Measurements from ENCODE around the gene WBP2. TPM values are rescaled to one million over a fixed set of nuclear protein-coding genes. Genes with fewer than 3 reads are reported as not detected.

Gene WBP2
- total RNA-seq, 3 donors from 2014 or later: 44.9 to 63.2 (median 62.9) TPM

DNA sequence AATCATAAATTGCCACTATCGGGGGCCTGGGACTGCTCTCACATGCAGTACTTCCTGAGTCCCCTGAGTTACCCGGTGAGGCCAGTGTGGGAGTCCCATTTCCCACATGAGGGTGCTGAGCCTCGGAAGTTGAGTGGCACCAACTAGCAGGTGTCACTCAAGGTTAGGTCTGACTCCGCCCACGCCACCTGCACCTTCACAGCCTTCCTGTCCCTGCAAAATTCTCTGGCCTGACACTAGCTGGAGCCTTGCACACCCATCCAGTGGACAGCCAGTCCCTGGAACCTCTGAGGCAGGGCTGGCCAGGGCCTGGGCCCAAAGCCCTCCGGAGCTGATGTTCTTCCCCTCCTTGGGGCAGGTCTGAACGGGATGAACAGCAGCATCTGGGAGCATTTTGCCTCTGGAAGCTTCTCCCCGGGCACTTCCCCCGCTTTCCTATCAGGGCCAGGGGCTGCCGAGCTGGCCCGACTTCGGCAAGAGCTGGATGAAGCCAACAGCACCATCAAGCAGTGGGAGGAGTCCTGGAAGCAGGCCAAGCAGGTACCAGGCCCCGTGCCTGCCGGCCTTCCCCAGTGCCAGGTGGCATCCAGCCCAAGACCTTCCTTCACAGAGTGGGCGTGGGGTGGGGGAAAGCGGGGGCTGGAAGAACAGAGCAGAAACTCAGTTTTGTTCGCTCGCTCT lies 32.9 kb downstream of the WBP2 start:
- H3K36me3 ChIP-seq: peaks cover 11% of the 10 kb centered on the region
- DNase-seq (ENCODE audit: low spot score in 2 of 2): peak in 1 of 2 donors; percentile 54
- no peaks in the 10 kb centered on the region for H3K9me3 ChIP-seq
- H3K27ac ChIP-seq: peak overlapping the region; percentile 55 to 73
- H3K4me3 ChIP-seq: no peak overlapping the region
- intact Hi-C loops (cut with DNase I; ENCODE audit: low total_unique reads): no loop called here
- TF ChIP-seq CTCF (IDR thresholded peaks at IDR 0.05) (no peak), POLR2AphosphoS5 (IDR thresholded peaks at IDR 0.05) (no peak), POLR2A (IDR thresholded peaks at IDR 0.05) (no peak)
- peaks cover 7 to 30% of the 10 kb centered on the region in 2 donors for H3K4me1 ChIP-seq
- H3K27me3 ChIP-seq: no peaks in the 10 kb centered on the region

DNA sequence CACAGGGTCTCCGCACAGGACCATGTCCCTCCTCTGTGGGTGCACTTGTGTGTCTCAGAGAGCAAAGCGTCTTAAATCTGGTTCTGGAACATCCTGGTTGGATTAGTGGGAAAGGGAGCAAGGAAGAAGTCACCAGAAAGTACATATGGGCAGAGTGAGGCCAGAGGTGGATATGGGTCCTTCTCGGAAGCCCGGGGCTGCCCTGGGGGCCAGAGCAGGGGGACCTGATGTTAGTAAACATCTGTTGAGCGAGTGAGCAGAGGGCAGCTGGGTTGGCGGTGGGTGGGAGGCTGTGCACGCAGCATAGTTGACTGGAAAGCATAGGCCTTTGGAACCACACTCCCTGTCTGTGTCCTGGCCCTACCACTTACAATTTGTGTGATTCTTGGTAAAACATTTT lies 33.6 kb downstream of the WBP2 start:
- Histone ChIP-seq H3K27me3 (no peaks in the 10 kb centered on the region), H3K27ac (peak overlapping the region; percentile 55 to 73), H3K4me1 (peaks cover 4 to 23% of the 10 kb centered on the region in 2 donors), H3K9me3 (no peaks in the 10 kb centered on the region), H3K4me3 (no peak overlapping the region), H3K36me3 (peaks cover 11% of the 10 kb centered on the region)
- intact Hi-C loops (cut with DNase I; ENCODE audit: low total_unique reads): loop anchor here (1.0 kb wide), 1 partner anchor 17 kb away; no protein-coding TSS in a partner anchor
- no peak for DNase-seq (ENCODE audit: low spot score in 2 of 2)
- TF ChIP-seq CTCF (IDR thresholded peaks at IDR 0.05) (no peak), POLR2AphosphoS5 (IDR thresholded peaks at IDR 0.05) (no peak), POLR2A (IDR thresholded peaks at IDR 0.05) (no peak)

DNA sequence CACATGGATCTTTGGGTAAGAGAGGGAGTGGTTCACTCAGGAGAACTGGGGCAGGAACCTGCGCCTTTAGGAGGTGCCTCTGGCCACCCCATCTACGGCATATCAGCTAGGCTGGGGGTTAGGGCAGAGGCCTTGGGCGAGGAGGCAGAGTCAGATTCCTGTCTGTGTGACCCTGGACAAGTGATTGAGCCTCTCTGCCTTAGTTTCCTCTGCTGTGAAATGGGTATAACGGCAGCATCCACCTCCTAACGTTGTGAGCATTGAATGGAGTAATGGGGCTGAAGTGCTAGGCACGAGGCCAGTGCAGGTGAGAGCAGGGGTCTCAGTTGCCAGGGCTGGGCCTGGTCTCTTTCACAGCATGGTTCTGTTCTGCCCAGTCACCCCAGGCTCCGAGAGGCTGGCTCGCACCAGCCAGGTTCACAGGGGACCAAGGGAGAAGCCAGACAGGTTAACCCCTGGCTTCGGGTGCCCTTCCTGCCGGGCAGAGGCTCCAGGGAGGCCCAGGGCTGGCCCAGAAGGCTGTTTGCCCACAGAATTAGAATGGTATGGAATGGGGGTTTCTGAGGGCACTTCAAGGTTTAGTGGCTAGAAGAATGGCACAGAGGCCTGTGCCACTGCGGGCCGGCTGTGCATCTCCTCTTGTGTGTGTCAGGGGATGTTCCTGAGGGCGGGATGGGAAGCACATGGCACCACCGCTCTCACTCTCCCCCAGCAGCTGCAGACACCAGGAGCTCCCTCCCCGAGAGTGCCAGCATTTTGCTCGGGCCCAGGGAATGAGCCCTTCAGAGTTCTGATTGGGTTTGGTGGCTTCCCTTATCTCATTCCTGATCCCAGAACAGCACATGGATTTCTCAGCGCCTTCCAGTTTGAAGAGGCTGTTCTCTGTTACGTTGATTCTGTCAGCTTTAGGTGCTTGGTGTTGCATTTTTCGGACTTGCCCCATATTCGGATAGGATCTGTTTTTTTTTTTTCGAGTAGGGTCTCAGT lies 34.7 kb downstream of the WBP2 start:
- no peak for DNase-seq (ENCODE audit: low spot score in 2 of 2)
- intact Hi-C loops (cut with DNase I; ENCODE audit: low total_unique reads): loop anchor here (1.0 kb wide), 1 partner anchor 18 kb away; no protein-coding TSS in a partner anchor
- peaks cover 11% of the 10 kb centered on the region for H3K36me3 ChIP-seq
- no peaks in the 10 kb centered on the region for H3K27me3 ChIP-seq
- no peak overlapping the region for H3K4me3 ChIP-seq
- no peaks in the 10 kb centered on the region for H3K9me3 ChIP-seq
- H3K4me1 ChIP-seq: peaks cover 4 to 21% of the 10 kb centered on the region in 2 donors
- peak overlapping the region in 1 of 2 donors; percentile 36 for H3K27ac ChIP-seq
- TF ChIP-seq POLR2A (IDR thresholded peaks at IDR 0.05) (no peak), CTCF (IDR thresholded peaks at IDR 0.05) (no peak), POLR2AphosphoS5 (IDR thresholded peaks at IDR 0.05) (no peak)

GRCh38 chr17:75819678-75820077 lies 35.5 kb downstream of the WBP2 start:
- DNase-seq (ENCODE audit: low spot score in 2 of 2): no peak
- H3K27ac ChIP-seq: peak overlapping the region in 1 of 2 donors; percentile 36
- H3K4me1 ChIP-seq: peaks cover 4 to 17% of the 10 kb centered on the region in 2 donors
- H3K9me3 ChIP-seq: no peaks in the 10 kb centered on the region
- no peak for TF ChIP-seq POLR2AphosphoS5 (IDR thresholded peaks at IDR 0.05)
- no peak for TF ChIP-seq POLR2A (IDR thresholded peaks at IDR 0.05)
- TF ChIP-seq CTCF (IDR thresholded peaks at IDR 0.05): no peak
- intact Hi-C loops (cut with DNase I; ENCODE audit: low total_unique reads): no loop called here
- H3K4me3 ChIP-seq: no peak overlapping the region
- peaks cover 11% of the 10 kb centered on the region for H3K36me3 ChIP-seq
- no peaks in the 10 kb centered on the region for H3K27me3 ChIP-seq

Data from breast epithelium (tissue), 4 donors.